ENCODE results near the gene PNMT. TPM values are rescaled to one million over a fixed set of nuclear protein-coding genes. Genes with fewer than 3 reads are reported as not detected.
A peak's percentile ranks its signal among the peaks of the same experiment; 100 is the strongest.

The PNMT gene
- polyA plus RNA-seq, 3 donors: not detected

DNA sequence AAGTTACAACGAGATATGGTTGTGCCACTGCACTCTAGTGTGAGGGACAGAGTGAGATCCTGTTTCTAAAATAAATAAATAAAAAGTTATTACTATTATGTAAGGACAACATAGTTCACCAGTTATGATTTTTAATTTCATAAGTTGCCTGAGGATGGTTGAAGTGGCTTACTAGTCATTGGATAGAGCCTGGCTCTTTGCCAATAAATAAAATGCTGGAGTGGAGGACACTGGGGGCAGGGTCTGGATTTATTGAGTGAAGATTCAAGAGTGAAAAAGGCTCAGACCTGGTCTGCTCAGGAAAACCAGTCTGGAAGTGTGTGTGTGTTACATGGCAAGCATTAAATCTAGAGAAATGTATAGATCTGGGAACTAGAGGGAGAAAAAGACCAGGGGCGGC, 29.2 kb upstream of the PNMT start:
- Histone ChIP-seq H3K36me3 (replicated peaks in 1 of 2; ENCODE audit: control insufficient read depth in 1 of 2, insufficient read depth in 2 of 2, low read length in 2 of 2) (no peaks in the 10 kb centered on the region), H3K4me3 (replicated peaks in 1 of 3; ENCODE audit: low read depth in 2 of 3, low read length in 3 of 3) (no peak overlapping the region), H3K27me3 (ENCODE audit: control insufficient read depth in 2 of 2, insufficient read depth in 2 of 2, low read length in 2 of 2) (no peaks in the 10 kb centered on the region), H3K4me1 (ENCODE audit: control insufficient read depth in 1 of 2, insufficient read depth in 2 of 2, low read length in 2 of 2) (peaks cover 71 to 86% of the 10 kb centered on the region in 2 donors), H3K79me2 (ENCODE audit: insufficient read depth, low read length) (peaks cover 73% of the 10 kb centered on the region), H3K9me3 (replicated peaks in 1 of 2; ENCODE audit: control insufficient read depth in 1 of 2, insufficient read depth in 1 of 2, low read length in 2 of 2) (no peaks in the 10 kb centered on the region), H3K9ac (ENCODE audit: insufficient read depth, low read length, poor library complexity, severe bottlenecking) (no peak overlapping the region), H3K27ac (ENCODE audit: low read depth in 1 of 2, low read length in 2 of 2) (no peak overlapping the region), H2AFZ (ENCODE audit: insufficient read depth, low read depth, low read length, poor library complexity, severe bottlenecking) (no peak overlapping the region), H4K20me1 (ENCODE audit: insufficient read depth, low read length) (peaks cover 63% of the 10 kb centered on the region), H3K4me2 (replicated peaks; ENCODE audit: extremely low read depth, low read length, poor library complexity, severe bottlenecking) (no peak overlapping the region)
- DNase-seq: no peak
- Mint-ChIP-seq H3K4me3 (no peak overlapping the region), H3K9me3 (peaks cover 0 to 1% (median 0%) of the 10 kb centered on the region in 7 donors), H3K27me3 (ENCODE audit: low read depth in 3 of 3) (peaks cover 0 to 8% (median 3%) of the 10 kb centered on the region in 3 donors), H3K4me1 (peaks cover 79% of the 10 kb centered on the region), H3K27ac (peak overlapping the region in 2 of 7 donors; percentile 37 to 79), H3K36me3 (peaks cover 5 to 19% of the 10 kb centered on the region in 2 donors)
- TF ChIP-seq, protein P1, sequence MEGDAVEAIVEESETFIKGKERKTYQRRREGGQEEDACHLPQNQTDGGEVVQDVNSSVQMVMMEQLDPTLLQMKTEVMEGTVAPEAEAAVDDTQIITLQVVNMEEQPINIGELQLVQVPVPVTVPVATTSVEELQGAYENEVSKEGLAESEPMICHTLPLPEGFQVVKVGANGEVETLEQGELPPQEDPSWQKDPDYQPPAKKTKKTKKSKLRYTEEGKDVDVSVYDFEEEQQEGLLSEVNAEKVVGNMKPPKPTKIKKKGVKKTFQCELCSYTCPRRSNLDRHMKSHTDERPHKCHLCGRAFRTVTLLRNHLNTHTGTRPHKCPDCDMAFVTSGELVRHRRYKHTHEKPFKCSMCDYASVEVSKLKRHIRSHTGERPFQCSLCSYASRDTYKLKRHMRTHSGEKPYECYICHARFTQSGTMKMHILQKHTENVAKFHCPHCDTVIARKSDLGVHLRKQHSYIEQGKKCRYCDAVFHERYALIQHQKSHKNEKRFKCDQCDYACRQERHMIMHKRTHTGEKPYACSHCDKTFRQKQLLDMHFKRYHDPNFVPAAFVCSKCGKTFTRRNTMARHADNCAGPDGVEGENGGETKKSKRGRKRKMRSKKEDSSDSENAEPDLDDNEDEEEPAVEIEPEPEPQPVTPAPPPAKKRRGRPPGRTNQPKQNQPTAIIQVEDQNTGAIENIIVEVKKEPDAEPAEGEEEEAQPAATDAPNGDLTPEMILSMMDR (IDR thresholded peaks at IDR 0.05): no peak
- WGBS (ENCODE audit: insufficient coverage): 100% methylated on average over 1 of the region's 2 CpGs
- intact Hi-C loops (cut with micrococcal nuclease): loop anchor here (5.0 kb wide), 3 partner anchors 48 to 113 kb away; partner anchors contain the start of genes MIEN1 (in 1 of the 2) and PGAP3 (in 1 of the 2)

- H3K4me3 ChIP-seq (replicated peaks in 1 of 3; ENCODE audit: low read depth in 2 of 3, low read length in 3 of 3): no peak overlapping the region
- TF ChIP-seq, protein P1 (IDR thresholded peaks at IDR 0.05): no peak
- H3K27me3 ChIP-seq (ENCODE audit: control insufficient read depth in 2 of 2, insufficient read depth in 2 of 2, low read length in 2 of 2): no peaks in the 10 kb centered on the region
- H3K27me3 Mint-ChIP-seq (ENCODE audit: low read depth in 3 of 3): peaks cover 0 to 8% (median 3%) of the 10 kb centered on the region in 3 donors
- peaks cover 0 to under 1% of the 10 kb centered on the region in 2 donors for H3K36me3 ChIP-seq (replicated peaks in 1 of 2; ENCODE audit: control insufficient read depth in 1 of 2, insufficient read depth in 2 of 2, low read length in 2 of 2)
- peak overlapping the region; percentile 3 to 54 for H3K27ac ChIP-seq (ENCODE audit: low read depth in 1 of 2, low read length in 2 of 2)
- 93% methylated on average over 11 of the region's 11 CpGs for WGBS (ENCODE audit: insufficient coverage)
- H3K4me1 Mint-ChIP-seq: peaks cover 78% of the 10 kb centered on the region
- no peak overlapping the region for H2AFZ ChIP-seq (ENCODE audit: insufficient read depth, low read depth, low read length, poor library complexity, severe bottlenecking)
- H3K36me3 Mint-ChIP-seq: peaks cover 7 to 21% of the 10 kb centered on the region in 2 donors
- peaks cover 0 to 1% (median 0%) of the 10 kb centered on the region in 7 donors for H3K9me3 Mint-ChIP-seq
- H3K79me2 ChIP-seq (ENCODE audit: insufficient read depth, low read length): peaks cover 81% of the 10 kb centered on the region
- H3K4me2 ChIP-seq (replicated peaks; ENCODE audit: extremely low read depth, low read length, poor library complexity, severe bottlenecking): peak overlapping the region; percentile 33
- intact Hi-C loops (cut with micrococcal nuclease): loop anchor here (5.0 kb wide), 3 partner anchors 47 to 112 kb away; partner anchors contain the start of genes MIEN1 (in 1 of the 2) and PGAP3 (in 1 of the 2)
- H3K27ac Mint-ChIP-seq: peak overlapping the region in 5 of 7 donors; percentile 37 to 79 (median 50)
- peaks cover 68 to 78% of the 10 kb centered on the region in 2 donors for H3K4me1 ChIP-seq (ENCODE audit: control insufficient read depth in 1 of 2, insufficient read depth in 2 of 2, low read length in 2 of 2)
- DNase-seq: no peak
- no peak overlapping the region for H3K9ac ChIP-seq (ENCODE audit: insufficient read depth, low read length, poor library complexity, severe bottlenecking)
- peaks cover 71% of the 10 kb centered on the region for H4K20me1 ChIP-seq (ENCODE audit: insufficient read depth, low read length)
- H3K9me3 ChIP-seq (replicated peaks in 1 of 2; ENCODE audit: control insufficient read depth in 1 of 2, insufficient read depth in 1 of 2, low read length in 2 of 2): no peaks in the 10 kb centered on the region
- H3K4me3 Mint-ChIP-seq: peak overlapping the region in 1 of 2 donors; percentile 57
These were observed 28.4 kb upstream of the PNMT start for GRCh38 chr17:39639566-39640458.

Measured in CD14-positive monocyte (primary cell).